ENCODE measurements around the gene KCNN2.

KCNN2 gene

GRCh38 chr5:114362977-114363761, 1.3 kb downstream of the KCNN2 start:
- no peak for DNase-seq

- no peak for DNase-seq
These were observed 2.0 kb downstream of the KCNN2 start for GRCh38 chr5:114363837-114364236.

GRCh38 chr5:114367029-114367428, 5.2 kb downstream of the KCNN2 start:
- no peak for DNase-seq

GRCh38 chr5:114369680-114370417, 8.0 kb downstream of the KCNN2 start:
- no peak for DNase-seq

GRCh38 chr5:114377050-114377844, 15.4 kb downstream of the KCNN2 start:
- DNase-seq: no peak

- no peak for DNase-seq
These were observed 16.1 kb downstream of the KCNN2 start for GRCh38 chr5:114377946-114378345.

- DNase-seq: no peak
These were observed 18.9 kb downstream of the KCNN2 start for GRCh38 chr5:114380721-114381120.

GRCh38 chr5:114387433-114387832, 25.6 kb downstream of the KCNN2 start:
- DNase-seq: no peak

- DNase-seq: no peak
These were observed 28.6 kb downstream of the KCNN2 start for GRCh38 chr5:114390431-114390830.

- DNase-seq: no peak
These were observed 29.5 kb downstream of the KCNN2 start for GRCh38 chr5:114391321-114391720.

- DNase-seq: no peak
These were observed 31.3 kb downstream of the KCNN2 start for GRCh38 chr5:114393159-114393558.

GRCh38 chr5:114402206-114402605, 40.3 kb downstream of the KCNN2 start:
- no peak for DNase-seq

- no peak for DNase-seq
These were observed 45.9 kb downstream of the KCNN2 start for GRCh38 chr5:114407783-114408182.

GRCh38 chr5:114408847-114409246, 47.0 kb downstream of the KCNN2 start:
- no peak for DNase-seq

GRCh38 chr5:114411380-114411931, 49.6 kb downstream of the KCNN2 start:
- no peak for DNase-seq

- no peak for DNase-seq
These were observed 50.8 kb downstream of the KCNN2 start for GRCh38 chr5:114412510-114413171.

- DNase-seq: no peak
These were observed 53.9 kb downstream of the KCNN2 start for GRCh38 chr5:114415760-114416159.

GRCh38 chr5:114416254-114416653, 54.4 kb downstream of the KCNN2 start:
- DNase-seq: no peak

GRCh38 chr5:114417519-114417918, 55.6 kb downstream of the KCNN2 start:
- DNase-seq: no peak

GRCh38 chr5:114418176-114419066, 56.6 kb downstream of the KCNN2 start:
- no peak for DNase-seq

GRCh38 chr5:114419067-114419388, 57.2 kb downstream of the KCNN2 start:
- no peak for DNase-seq

- DNase-seq: no peak
These were observed 58.1 kb downstream of the KCNN2 start for GRCh38 chr5:114419959-114420358.

Data from CD4-positive, alpha-beta T cell treated with Interleukin-15 for 1 hour (primary cell).